Cardiac muscle cell (in vitro differentiated cells and primary cell): Measurements from ENCODE around the gene CSMD2. TPM values are rescaled to one million over a fixed set of nuclear protein-coding genes. Genes with fewer than 3 reads are reported as not detected.
A peak's percentile ranks its signal among the peaks of the same experiment; 100 is the strongest.

Source experiments
- DNase-seq, 2 donors: peaks; one replicate each; pipeline versions ENCODE4 v3.0.0 to v3.0.0-alpha.2; 2010 to 2017; ENCODE audit warnings: low read depth in 1 of 2, low spot score in 1 of 2
- H3K27ac ChIP-seq: fragments of 200-600 bp; sonication (generic); 2 replicates; pipeline ENCODE4 v1.5.1; 2016
- H3K27me3 ChIP-seq: fragments of 200-600 bp; sonication (generic); 2 replicates; pipeline ENCODE4 v1.6.0; 2016; ENCODE audit warnings: control low read depth
- H3K36me3 ChIP-seq: fragments of 200-600 bp; sonication (generic); 2 replicates; pipeline ENCODE4 v1.5.1; 2016; ENCODE audit warnings: control low read depth
- H3K4me1 ChIP-seq: fragments of 200-600 bp; sonication (generic); 2 replicates; pipeline ENCODE4 v1.8.1; 2017; ENCODE audit warnings: low read depth, mild to moderate bottlenecking, mixed run types
- H3K4me3 ChIP-seq: fragments of 200-600 bp; sonication (generic); 2 replicates; pipeline ENCODE4 v1.5.1; 2016; ENCODE audit warnings: mild to moderate bottlenecking
- H3K9me3 ChIP-seq: fragments of 200-600 bp; sonication (generic); 2 replicates; pipeline ENCODE4 v1.5.1; 2017; ENCODE audit warnings: low read depth, mild to moderate bottlenecking, control low read depth
- CTCF ChIP-seq: IDR thresholded peaks from 2 replicates; pipeline ENCODE4 v1.5.1; 2012; ENCODE audit warnings: low read depth, mild to moderate bottlenecking, low read length
- polyA plus RNA-seq: library from polyadenylated mRNA; unstranded; fragments of >200 nt; fragmentation: Nextera tagmentation; extraction: Ambion mirVana; gene quantifications from 2 replicates; pipeline ENCODE4 v1.2.1, GENCODE V29; 2016
- total RNA-seq: library from RNA; depleted of rRNA; stranded (reverse); fragments of >200 nt; gene quantifications from 2 replicates; pipeline ENCODE4 v1.2.3, GENCODE V29; 2016

The CSMD2 gene
- total and polyA plus RNA-seq, 2 experiments from 2014 or later = 0.24 TPM; not detected in 1

- H3K27me3 ChIP-seq = no peaks in the 10 kb centered on the region
- H3K9me3 ChIP-seq = no peaks in the 10 kb centered on the region
- no peak overlapping the region for H3K27ac ChIP-seq
- no peak for TF ChIP-seq CTCF
- H3K4me1 ChIP-seq = no peaks in the 10 kb centered on the region
- no peaks in the 10 kb centered on the region for H3K36me3 ChIP-seq
- no peak overlapping the region for H3K4me3 ChIP-seq
- peak in 1 of 2 donors; percentile 20 for DNase-seq
Observed at GRCh38 chr1:33712186-33712585, 452.8 kb downstream of the CSMD2 start.

GRCh38 chr1:33711511-33711910 lies 453.5 kb downstream of the CSMD2 start:
- no peak for TF ChIP-seq CTCF

GRCh38 chr1:33710967-33711366 lies 454.1 kb downstream of the CSMD2 start:
- Histone ChIP-seq H3K36me3 (no peaks in the 10 kb centered on the region), H3K27ac (no peak overlapping the region), H3K4me3 (no peak overlapping the region), H3K27me3 (no peaks in the 10 kb centered on the region), H3K9me3 (no peaks in the 10 kb centered on the region), H3K4me1 (no peaks in the 10 kb centered on the region)
- DNase-seq = no peak
- TF ChIP-seq CTCF = no peak

More at GRCh38 chr1:33711511-33711910, 453.5 kb downstream of the CSMD2 start:
- Histone ChIP-seq H3K27ac (no peak overlapping the region), H3K4me3 (no peak overlapping the region), H3K4me1 (no peaks in the 10 kb centered on the region), H3K9me3 (no peaks in the 10 kb centered on the region), H3K36me3 (no peaks in the 10 kb centered on the region), H3K27me3 (no peaks in the 10 kb centered on the region)
- no peak for DNase-seq

- Histone ChIP-seq H3K27ac (no peak overlapping the region), H3K36me3 (no peaks in the 10 kb centered on the region)
Observed at GRCh38 chr1:33709783-33710718, 455.0 kb downstream of the CSMD2 start.

GRCh38 chr1:33709174-33709782 lies 455.8 kb downstream of the CSMD2 start:
- no peaks in the 10 kb centered on the region for H3K9me3 ChIP-seq
- no peak overlapping the region for H3K27ac ChIP-seq
- no peak for TF ChIP-seq CTCF
- no peaks in the 10 kb centered on the region for H3K27me3 ChIP-seq
- H3K36me3 ChIP-seq = no peaks in the 10 kb centered on the region
- no peaks in the 10 kb centered on the region for H3K4me1 ChIP-seq
- H3K4me3 ChIP-seq = no peak overlapping the region
- DNase-seq = no peak

More at GRCh38 chr1:33709783-33710718, 455.0 kb downstream of the CSMD2 start:
- TF ChIP-seq CTCF = no peak
- Histone ChIP-seq H3K9me3 (no peaks in the 10 kb centered on the region), H3K4me3 (no peak overlapping the region), H3K4me1 (no peaks in the 10 kb centered on the region), H3K27me3 (no peaks in the 10 kb centered on the region)
- DNase-seq = no peak
